Keratinocyte (primary cell): ENCODE results near the gene SERPINE2.

Experiments
- EZH2 ChIP-seq: IDR thresholded peaks from one replicate; pipeline ENCODE4 v1.6.1; 2012; ENCODE audit warnings: inconsistent platforms, mild to moderate bottlenecking, low read length, moderate library complexity
- TF ChIP-seq, protein P1 (sequence below), 3 experiments: IDR thresholded peaks in 1 of 3; conservative IDR thresholded peaks in 1 of 3; optimal IDR thresholded peaks in 1 of 3; 2 replicates in 2 of 3; 3 replicates in 1 of 3; pipeline versions ENCODE3 to v1.5.1; 2011; ENCODE audit warnings: low read length in 3 of 3, mild to moderate bottlenecking in 3 of 3, moderate library complexity in 2 of 3, control low read depth in 1 of 3, inconsistent platforms in 1 of 3; ENCODE audit not compliant: insufficient read depth in 2 of 3; ENCODE audit errors: extremely low read depth in 1 of 3

DNA sequence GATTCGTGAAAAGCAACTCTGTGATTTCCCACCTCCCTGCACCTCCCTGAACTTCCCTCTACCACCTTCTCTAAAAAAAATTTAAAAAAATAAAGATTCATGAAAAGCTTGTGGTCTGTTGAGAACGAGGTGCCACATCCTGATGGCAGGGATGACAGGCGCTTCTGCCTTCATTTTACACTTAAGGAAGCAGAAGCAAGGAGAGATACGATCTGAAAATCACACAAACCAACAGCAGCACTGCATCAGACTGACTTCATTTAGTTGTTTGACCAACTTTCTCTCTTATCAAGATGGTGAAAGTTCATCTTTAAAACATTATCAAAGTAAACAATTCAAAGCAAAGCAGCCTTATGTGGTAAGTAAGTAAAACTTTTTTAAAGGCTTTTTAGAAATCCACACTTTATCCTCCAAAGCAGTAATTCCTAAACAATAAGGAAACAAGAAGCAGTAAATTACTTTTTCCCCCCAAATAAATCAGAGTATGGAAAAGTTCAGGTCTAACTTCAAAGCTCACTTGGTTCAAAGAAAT, 109.4 kb downstream of the SERPINE2 start:
- TF ChIP-seq, protein P1, sequence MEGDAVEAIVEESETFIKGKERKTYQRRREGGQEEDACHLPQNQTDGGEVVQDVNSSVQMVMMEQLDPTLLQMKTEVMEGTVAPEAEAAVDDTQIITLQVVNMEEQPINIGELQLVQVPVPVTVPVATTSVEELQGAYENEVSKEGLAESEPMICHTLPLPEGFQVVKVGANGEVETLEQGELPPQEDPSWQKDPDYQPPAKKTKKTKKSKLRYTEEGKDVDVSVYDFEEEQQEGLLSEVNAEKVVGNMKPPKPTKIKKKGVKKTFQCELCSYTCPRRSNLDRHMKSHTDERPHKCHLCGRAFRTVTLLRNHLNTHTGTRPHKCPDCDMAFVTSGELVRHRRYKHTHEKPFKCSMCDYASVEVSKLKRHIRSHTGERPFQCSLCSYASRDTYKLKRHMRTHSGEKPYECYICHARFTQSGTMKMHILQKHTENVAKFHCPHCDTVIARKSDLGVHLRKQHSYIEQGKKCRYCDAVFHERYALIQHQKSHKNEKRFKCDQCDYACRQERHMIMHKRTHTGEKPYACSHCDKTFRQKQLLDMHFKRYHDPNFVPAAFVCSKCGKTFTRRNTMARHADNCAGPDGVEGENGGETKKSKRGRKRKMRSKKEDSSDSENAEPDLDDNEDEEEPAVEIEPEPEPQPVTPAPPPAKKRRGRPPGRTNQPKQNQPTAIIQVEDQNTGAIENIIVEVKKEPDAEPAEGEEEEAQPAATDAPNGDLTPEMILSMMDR (optimal IDR thresholded peaks at IDR 0.05 in 1 of 3, IDR thresholded peaks at IDR 0.05 in 1 of 3, conservative IDR thresholded peaks at IDR 0.05 in 1 of 3; ENCODE audit: extremely low read depth in 1 of 3, insufficient read depth in 2 of 3, low read length in 3 of 3) = no peak
- no peak for TF ChIP-seq EZH2
